KOPT-K1 (cell line): Measurements from ENCODE around the gene SAMM50.

ENCODE experiments used
- H3K27ac ChIP-seq: fragments of 200-600 bp; sonication (generic); 2 replicates; pipeline ENCODE4 v1.5.1; 2016; ENCODE audit warnings: antibody characterized with exemption, mild to moderate bottlenecking, low read depth, low read length; ENCODE audit not compliant: poor library complexity, severe bottlenecking
- H3K36me3 ChIP-seq: fragments of 200-600 bp; sonication (generic); 2 replicates; pipeline ENCODE4 v1.5.1; 2017; ENCODE audit warnings: antibody characterized with exemption, mild to moderate bottlenecking, low read length, moderate library complexity; ENCODE audit not compliant: insufficient read depth
- H3K9me3 ChIP-seq: fragments of 200-600 bp; sonication (generic); 2 replicates; pipeline ENCODE4 v1.5.1; 2017; ENCODE audit warnings: antibody characterized with exemption, low read length, mild to moderate bottlenecking; ENCODE audit not compliant: insufficient read depth, poor library complexity, severe bottlenecking

The SAMM50 gene

GRCh38 chr22:44037519-44038375, 82.5 kb downstream of the SAMM50 start:
- no peaks in the 10 kb centered on the region for H3K9me3 ChIP-seq
- H3K36me3 ChIP-seq: no peaks in the 10 kb centered on the region
- H3K27ac ChIP-seq: no peak overlapping the region

GRCh38 chr22:44039566-44040171, 84.4 kb downstream of the SAMM50 start:
- H3K27ac ChIP-seq: no peak overlapping the region
- no peaks in the 10 kb centered on the region for H3K9me3 ChIP-seq
- no peaks in the 10 kb centered on the region for H3K36me3 ChIP-seq

- Histone ChIP-seq H3K9me3 (no peaks in the 10 kb centered on the region), H3K36me3 (no peaks in the 10 kb centered on the region), H3K27ac (no peak overlapping the region)
These were observed 87.3 kb downstream of the SAMM50 start for GRCh38 chr22:44042249-44043218.

GRCh38 chr22:44045145-44045544, 89.9 kb downstream of the SAMM50 start:
- H3K9me3 ChIP-seq: no peaks in the 10 kb centered on the region
- H3K27ac ChIP-seq: no peak overlapping the region
- no peaks in the 10 kb centered on the region for H3K36me3 ChIP-seq
